ENCODE data around the gene MBNL1. TPM values are rescaled to one million over a fixed set of nuclear protein-coding genes. Genes with fewer than 3 reads are reported as not detected.

MBNL1 gene
- total and polyA plus RNA-seq, 2 donors (not counting 3 experiments of a cell fraction or from before 2014, with no cell fraction given) = 179 to 362 TPM

GRCh38 chr3:152251916-152252315, 16.8 kb upstream of the MBNL1 start:
- Histone ChIP-seq H3K4me3 (replicated peaks in 1 of 3; ENCODE audit: insufficient read depth in 1 of 3, low read depth in 1 of 3, low read length in 3 of 3) (no peak overlapping the region), H3K9me1 (replicated peaks; ENCODE audit: control insufficient read depth, extremely low read depth, insufficient read depth, low read length) (no peaks in the 10 kb centered on the region), H3K9me3 (replicated peaks; ENCODE audit: control insufficient read depth, insufficient read depth, low read length) (no peaks in the 10 kb centered on the region), H3K4me1 (ENCODE audit: control insufficient read depth, extremely low read depth, insufficient read depth, low read length) (no peaks in the 10 kb centered on the region), H3K79me2 (ENCODE audit: control insufficient read depth, insufficient read depth, low read length) (no peaks in the 10 kb centered on the region), H3K9ac (replicated peaks; ENCODE audit: extremely low read depth, insufficient read depth, low read length) (no peak overlapping the region), H3K4me2 (ENCODE audit: insufficient read depth, low read length) (no peak overlapping the region), H3K27ac (ENCODE audit: insufficient read depth, low read depth, low read length) (no peak overlapping the region), H3K36me3 (ENCODE audit: control insufficient read depth in 2 of 2, extremely low read depth in 1 of 2, insufficient read depth in 2 of 2, low read length in 2 of 2) (no peaks in the 10 kb centered on the region), H4K20me1 (replicated peaks; ENCODE audit: control insufficient read depth, extremely low read depth, insufficient read depth, low read length) (no peaks in the 10 kb centered on the region), H2AFZ (ENCODE audit: low read depth, low read length) (no peak overlapping the region), H3K27me3 (ENCODE audit: control insufficient read depth in 2 of 2, insufficient read depth in 2 of 2, low read length in 2 of 2) (no peaks in the 10 kb centered on the region)
- no peak for DNase-seq (ENCODE audit: low read depth, low spot score)
- TF ChIP-seq POLR2A (IDR thresholded peaks at IDR 0.05; ENCODE audit: low read depth, low read length) (no peak), MYC (IDR thresholded peaks at IDR 0.05; ENCODE audit: low read depth, low read length) (no peak), POLR2AphosphoS5 (IDR thresholded peaks at IDR 0.05; ENCODE audit: insufficient read depth, low read depth, low read length) (no peak), EZH2 (IDR thresholded peaks at IDR 0.05; ENCODE audit: borderline replicate concordance, low read depth, low read length, severe bottlenecking) (no peak), MAX (IDR thresholded peaks at IDR 0.05; ENCODE audit: insufficient read depth, insufficient read length) (no peak), FOS (IDR thresholded peaks at IDR 0.05; ENCODE audit: borderline replicate concordance, insufficient read depth, low read length) (no peak), GATA2 (IDR thresholded peaks at IDR 0.05; ENCODE audit: insufficient read depth, insufficient read length, low read depth, low read length) (no peak), JUN (IDR thresholded peaks at IDR 0.05; ENCODE audit: borderline replicate concordance, insufficient read depth, insufficient read length, low read depth) (no peak), CTCF (IDR thresholded peaks at IDR 0.05; ENCODE audit: extremely low read depth in 1 of 2, insufficient read depth in 1 of 2, low read depth in 1 of 2, low read length in 2 of 2) (no peak)
- dilution Hi-C loops (cut with MboI; ENCODE audit: extremely low pct_ligation_motif_present, low sequenced_read_pairs) (no loop called here), intact Hi-C loops (cut with micrococcal nuclease) (no loop called here)
- no TSS peak for BruUV-seq (replicated peaks)
- ChIA-PET POLR2A (no interaction called here), CTCF (no interaction called here)
- FAIRE-seq = no peak
